HUES6 (cell line): Measurements from ENCODE around the gene IL9R.
"Not testable (repeated sequence)": the region's sequence is repeated elsewhere in the genome, so short reads cannot be mapped to it uniquely, and the experiment has no call there.

Source experiments
- H3K27ac ChIP-seq: 2 replicates; pipeline ENCODE4 v1.7.0; 2013; ENCODE audit warnings: low read depth, mild to moderate bottlenecking, low read length, inconsistent platforms
- H3K27me3 ChIP-seq: 2 replicates; pipeline ENCODE4 v1.6.1; 2013; ENCODE audit warnings: low read length; ENCODE audit not compliant: control insufficient read depth, insufficient read depth
- H3K36me3 ChIP-seq: 2 replicates; pipeline ENCODE4 v1.6.1; 2013; ENCODE audit warnings: low read length; ENCODE audit not compliant: control insufficient read depth, insufficient read depth
- H3K4me1 ChIP-seq: 2 replicates; pipeline ENCODE4 v1.6.1; 2013; ENCODE audit warnings: low read length; ENCODE audit not compliant: control insufficient read depth, insufficient read depth
- H3K4me3 ChIP-seq: 2 replicates; pipeline ENCODE4 v1.5.1; 2013; ENCODE audit warnings: low read depth, low read length
- H3K9ac ChIP-seq: one replicate; pipeline ENCODE4 v1.6.1; 2013; ENCODE audit warnings: mild to moderate bottlenecking, low read length
- H3K9me3 ChIP-seq: 2 replicates; pipeline ENCODE4 v1.6.1; 2013; ENCODE audit warnings: low read depth, low read length; ENCODE audit not compliant: control insufficient read depth, insufficient read depth

Gene IL9R

DNA sequence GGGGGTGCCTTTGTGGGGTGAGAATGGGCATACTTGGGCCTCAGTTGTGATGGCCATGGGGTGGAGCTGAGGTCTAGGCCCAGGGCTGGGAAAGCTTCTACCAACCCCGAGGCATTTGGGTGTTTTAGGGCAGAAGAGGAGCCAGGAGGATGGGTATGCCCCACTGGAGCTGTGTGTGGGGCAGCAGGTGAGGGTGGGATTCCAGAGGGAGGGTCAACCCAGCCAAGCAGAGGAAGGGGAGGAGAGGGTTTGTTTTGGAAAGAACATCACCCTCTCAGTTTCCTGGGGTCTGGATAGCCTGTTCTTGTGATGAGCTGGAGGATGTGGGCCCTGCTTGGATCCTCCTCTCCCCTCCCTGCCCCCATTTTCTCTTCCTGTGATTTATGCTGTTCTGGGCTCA, 620 bp downstream of the IL9R start:
- H3K4me3 ChIP-seq: no peak overlapping the region
- no peaks in the 10 kb centered on the region for H3K36me3 ChIP-seq
- no peak overlapping the region for H3K27ac ChIP-seq
- H3K27me3 ChIP-seq: no peaks in the 10 kb centered on the region
- H3K4me1 ChIP-seq: peaks cover 3% of the 10 kb centered on the region; the same call in 1 of the 2 replicates
- peaks cover 40% of the 10 kb centered on the region; the same call in 1 of the 2 replicates for H3K9me3 ChIP-seq
- no peak overlapping the region for H3K9ac ChIP-seq

DNA sequence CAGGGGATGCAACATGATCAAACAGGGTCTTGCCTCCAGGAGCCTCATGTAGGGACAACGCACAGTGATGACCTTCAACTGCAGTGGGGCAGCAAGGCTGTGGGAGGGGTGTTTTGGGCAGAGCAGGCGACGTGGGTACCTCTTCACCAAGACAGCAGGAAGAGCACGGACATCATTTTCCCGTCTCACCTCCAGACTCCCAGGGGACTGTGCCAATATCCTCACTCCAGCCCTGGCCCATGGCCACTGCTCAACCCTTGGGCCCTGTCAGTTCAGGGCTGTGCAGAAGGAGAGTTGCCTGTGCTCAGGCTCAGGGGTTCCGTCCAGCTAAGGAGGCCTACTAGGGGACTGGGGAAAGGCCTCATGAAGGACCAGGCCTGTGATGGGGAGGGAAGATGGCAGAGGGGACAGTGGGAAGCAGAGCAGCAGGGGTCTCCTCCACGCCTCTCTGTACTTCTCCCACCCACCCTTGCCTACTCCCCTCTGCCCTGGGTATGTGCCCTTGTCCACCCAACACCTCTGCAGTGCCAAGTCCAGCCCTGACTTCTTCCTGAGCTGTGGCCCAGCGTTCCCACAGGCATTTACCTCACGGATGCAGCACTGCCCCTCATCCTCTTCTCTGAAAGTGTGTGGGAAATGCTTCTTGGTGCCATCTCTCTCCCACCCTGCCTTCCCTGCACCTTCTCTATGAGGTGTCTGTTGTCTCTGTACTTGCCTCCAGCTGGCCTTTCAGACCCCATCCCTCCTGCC, 1.4 kb downstream of the IL9R start:
- no peaks in the 10 kb centered on the region for H3K36me3 ChIP-seq
- H3K4me1 ChIP-seq: peaks cover 3% of the 10 kb centered on the region; the same call in 1 of the 2 replicates
- H3K27me3 ChIP-seq: no peaks in the 10 kb centered on the region
- peaks cover 47% of the 10 kb centered on the region; the same call in 1 of the 2 replicates for H3K9me3 ChIP-seq
- H3K4me3 ChIP-seq: no peak overlapping the region
- no peak overlapping the region for H3K9ac ChIP-seq
- H3K27ac ChIP-seq: no peak overlapping the region

DNA sequence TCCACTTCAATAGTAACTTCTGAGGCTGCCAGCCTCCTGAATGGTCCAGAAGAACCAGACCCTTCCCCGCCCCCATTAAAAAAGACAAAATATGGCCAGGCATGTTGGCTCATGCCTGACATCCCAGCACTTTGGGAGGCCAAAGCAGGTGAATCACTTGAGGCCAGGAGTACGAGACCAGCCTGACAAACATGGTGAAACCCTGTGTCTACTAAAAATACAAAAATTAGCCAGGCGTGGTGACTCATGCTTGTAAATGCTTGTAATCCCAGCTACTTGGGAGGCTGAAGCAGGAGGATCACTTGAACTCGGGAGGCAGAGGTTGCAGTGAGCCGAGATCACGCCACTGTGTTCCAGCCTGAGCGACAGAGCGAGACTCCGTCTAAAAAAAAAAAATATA, 2.3 kb downstream of the IL9R start:
- H3K9ac ChIP-seq, H3K27me3 ChIP-seq, H3K4me3 ChIP-seq, H3K4me1 ChIP-seq, H3K27ac ChIP-seq, H3K36me3 ChIP-seq: not testable (repeated sequence)
- H3K9me3 ChIP-seq: peaks cover 56% of the 10 kb centered on the region; the same call in 1 of the 2 replicates

DNA sequence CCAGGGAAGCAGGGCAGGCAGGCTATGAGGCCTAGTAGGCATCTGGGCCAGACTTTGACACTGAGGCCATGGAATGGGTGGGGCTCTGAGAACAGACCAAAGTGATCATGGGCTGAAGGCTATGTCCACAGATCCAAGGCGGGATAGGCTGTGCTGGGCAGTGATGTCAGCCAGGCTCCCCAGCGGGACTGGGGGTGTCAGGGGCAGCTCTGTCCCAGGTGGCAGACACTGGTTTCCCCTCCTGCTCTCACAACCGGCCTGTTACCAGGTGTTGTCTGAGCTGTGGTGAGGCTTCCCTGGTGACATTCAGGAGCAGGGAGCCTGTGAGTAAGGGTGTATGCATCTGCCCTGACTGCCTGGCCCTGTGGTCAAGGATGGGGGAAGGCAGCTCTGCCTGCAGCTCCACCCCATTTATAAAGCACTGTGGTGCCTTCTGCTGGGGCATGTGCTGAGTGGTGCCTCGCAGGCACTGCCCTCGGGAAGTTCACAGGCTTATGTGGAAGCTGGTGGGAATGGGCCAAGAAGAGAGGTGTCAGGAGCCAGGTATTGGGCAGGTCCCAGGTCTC, 2.9 kb downstream of the IL9R start:
- peaks cover 3% of the 10 kb centered on the region; the same call in 1 of the 2 replicates for H3K4me1 ChIP-seq
- H3K9ac ChIP-seq: no peak overlapping the region
- no peaks in the 10 kb centered on the region for H3K27me3 ChIP-seq
- no peak overlapping the region for H3K27ac ChIP-seq
- H3K9me3 ChIP-seq: peaks cover 58% of the 10 kb centered on the region; the same call in 1 of the 2 replicates
- H3K36me3 ChIP-seq: no peaks in the 10 kb centered on the region
- H3K4me3 ChIP-seq: no peak overlapping the region

DNA sequence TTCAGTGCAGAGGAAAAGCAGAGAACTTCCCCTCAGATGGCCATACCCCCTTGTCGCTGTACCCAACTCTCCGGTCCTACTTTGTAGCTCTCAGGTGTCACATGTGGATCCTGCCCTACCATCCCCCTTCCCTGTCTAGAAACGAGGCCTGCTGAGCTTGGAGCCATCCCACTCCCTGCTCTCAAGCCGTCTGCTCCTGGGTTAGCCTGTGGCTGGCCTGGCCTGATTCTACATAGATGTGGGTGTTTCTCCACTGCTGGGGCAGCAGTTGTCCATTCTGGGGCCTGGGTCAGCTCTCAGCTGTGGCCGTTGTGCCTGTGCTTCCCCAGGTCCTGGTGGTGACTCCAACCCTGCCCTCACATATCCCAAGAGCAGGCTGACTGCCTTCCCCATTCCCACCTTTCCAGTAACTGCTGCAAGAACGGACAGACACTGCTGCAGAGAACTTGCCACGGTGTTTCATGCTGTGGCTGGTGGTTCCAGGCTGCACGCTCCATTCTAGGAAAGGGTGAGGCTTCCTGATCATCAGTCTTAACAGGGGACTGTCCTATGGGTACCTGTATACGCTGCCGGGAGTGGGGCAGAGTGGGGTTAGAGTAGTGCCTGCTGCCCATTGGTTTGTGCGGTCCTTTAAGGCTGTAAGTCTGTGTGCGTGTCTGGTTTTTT, 3.6 kb downstream of the IL9R start:
- Histone ChIP-seq H3K4me1 (peaks cover 3% of the 10 kb centered on the region; the same call in 1 of the 2 replicates), H3K27ac (no peak overlapping the region), H3K9me3 (peaks cover 57% of the 10 kb centered on the region; the same call in 1 of the 2 replicates), H3K9ac (no peak overlapping the region), H3K27me3 (no peaks in the 10 kb centered on the region), H3K4me3 (no peak overlapping the region), H3K36me3 (no peaks in the 10 kb centered on the region)

DNA sequence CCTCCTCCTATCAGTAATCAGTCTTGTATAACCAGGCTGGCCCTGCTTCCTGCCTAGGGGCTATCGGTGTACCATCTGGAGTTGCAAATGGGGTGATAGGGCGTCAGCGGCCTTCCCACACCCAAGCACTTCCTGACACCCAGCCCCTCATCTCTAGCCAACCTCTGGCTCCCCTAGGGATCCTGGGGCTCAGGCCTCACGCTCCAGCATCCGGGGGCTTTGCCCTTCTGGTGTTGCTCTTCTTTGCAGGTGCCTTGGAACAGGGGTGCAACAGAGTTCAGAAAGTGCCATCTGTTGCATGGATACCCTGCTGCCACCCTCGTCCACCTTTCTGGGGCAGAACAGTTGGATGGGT, 4.1 kb downstream of the IL9R start:
- H3K9me3 ChIP-seq: peaks cover 56% of the 10 kb centered on the region; the same call in 1 of the 2 replicates
- H3K4me3 ChIP-seq: no peak overlapping the region
- no peaks in the 10 kb centered on the region for H3K27me3 ChIP-seq
- no peak overlapping the region for H3K9ac ChIP-seq
- no peak overlapping the region for H3K27ac ChIP-seq
- H3K36me3 ChIP-seq: no peaks in the 10 kb centered on the region
- peaks cover 3% of the 10 kb centered on the region; the same call in 1 of the 2 replicates for H3K4me1 ChIP-seq

DNA sequence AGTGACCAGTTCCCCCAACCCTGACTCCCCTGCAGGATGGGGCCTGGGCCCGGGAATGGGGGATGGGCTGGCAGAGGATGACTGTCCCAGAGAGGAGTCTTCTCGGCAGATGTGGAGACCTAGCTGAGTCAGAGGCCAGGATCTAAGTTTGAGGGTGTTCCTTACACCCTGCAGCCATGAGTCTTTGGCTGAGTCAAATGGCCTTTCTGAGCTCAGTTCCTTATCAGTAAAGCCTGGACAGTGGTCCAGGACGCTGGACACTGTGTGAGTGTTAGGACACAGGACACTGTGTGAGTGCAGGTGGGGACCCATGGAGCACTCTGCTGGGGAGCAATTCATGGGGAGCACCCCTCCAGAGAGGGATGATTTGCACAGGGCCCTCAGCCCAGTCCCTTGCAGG, 5.0 kb downstream of the IL9R start:
- Histone ChIP-seq H3K27ac (no peak overlapping the region), H3K4me3 (no peak overlapping the region), H3K27me3 (no peaks in the 10 kb centered on the region), H3K4me1 (peaks cover 3% of the 10 kb centered on the region; the same call in 1 of the 2 replicates), H3K36me3 (no peaks in the 10 kb centered on the region), H3K9me3 (peaks cover 51% of the 10 kb centered on the region; the same call in 1 of the 2 replicates), H3K9ac (no peak overlapping the region)

DNA sequence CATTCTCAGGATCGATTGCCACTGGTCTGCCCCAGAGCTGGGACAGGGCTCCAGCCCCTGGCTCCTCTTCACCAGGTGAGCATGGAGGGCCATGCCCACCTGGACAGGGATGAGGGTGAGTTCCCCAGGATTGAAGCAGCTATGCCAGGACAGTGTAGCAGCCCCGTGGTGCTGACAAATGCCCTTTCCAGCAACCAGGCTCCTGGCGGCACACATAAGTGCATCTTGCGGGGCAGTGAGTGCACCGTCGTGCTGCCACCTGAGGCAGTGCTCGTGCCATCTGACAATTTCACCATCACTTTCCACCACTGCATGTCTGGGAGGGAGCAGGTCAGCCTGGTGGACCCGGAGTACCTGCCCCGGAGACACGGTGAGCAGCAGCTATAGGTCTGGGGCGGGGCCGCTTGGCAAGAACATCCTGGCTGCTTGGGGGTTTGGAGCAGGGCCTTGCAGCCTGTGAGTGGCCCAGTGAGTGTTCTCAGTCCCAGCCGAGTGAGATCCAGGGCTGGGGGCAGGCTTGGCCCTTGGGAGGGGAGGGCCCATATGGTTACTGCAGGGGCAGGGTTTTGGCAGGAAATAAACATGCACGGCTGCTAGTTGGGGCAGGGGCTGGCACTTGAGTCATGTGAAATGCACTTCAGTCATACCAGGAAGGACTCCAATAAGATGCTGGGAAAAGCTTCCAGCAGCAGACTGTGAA, 6.1 kb downstream of the IL9R start:
- Histone ChIP-seq H3K9me3 (peaks cover 48% of the 10 kb centered on the region; the same call in 1 of the 2 replicates), H3K9ac (no peak overlapping the region), H3K4me1 (peaks cover 3% of the 10 kb centered on the region; the same call in 1 of the 2 replicates), H3K36me3 (no peaks in the 10 kb centered on the region), H3K27ac (no peak overlapping the region), H3K4me3 (no peak overlapping the region), H3K27me3 (no peaks in the 10 kb centered on the region)

DNA sequence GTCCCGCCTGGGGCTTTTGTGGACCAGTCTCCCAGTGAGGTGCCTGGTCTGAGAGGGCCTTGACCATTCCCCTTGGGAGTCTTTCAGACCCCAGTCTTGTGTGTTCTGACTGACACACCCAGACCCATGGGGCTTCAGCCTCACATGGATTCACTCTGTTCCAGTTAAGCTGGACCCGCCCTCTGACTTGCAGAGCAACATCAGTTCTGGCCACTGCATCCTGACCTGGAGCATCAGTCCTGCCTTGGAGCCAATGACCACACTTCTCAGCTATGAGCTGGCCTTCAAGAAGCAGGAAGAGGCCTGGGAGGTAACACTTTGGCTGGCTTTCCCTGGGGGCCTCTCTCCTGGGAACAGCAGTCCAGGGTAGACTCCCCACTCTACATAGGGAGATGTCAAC, 6.8 kb downstream of the IL9R start:
- H3K9ac ChIP-seq: no peak overlapping the region
- no peaks in the 10 kb centered on the region for H3K36me3 ChIP-seq
- H3K4me1 ChIP-seq: peaks cover 3% of the 10 kb centered on the region; the same call in 1 of the 2 replicates
- H3K9me3 ChIP-seq: peaks cover 45% of the 10 kb centered on the region; the same call in 1 of the 2 replicates
- no peak overlapping the region for H3K27ac ChIP-seq
- no peaks in the 10 kb centered on the region for H3K27me3 ChIP-seq
- H3K4me3 ChIP-seq: no peak overlapping the region

DNA sequence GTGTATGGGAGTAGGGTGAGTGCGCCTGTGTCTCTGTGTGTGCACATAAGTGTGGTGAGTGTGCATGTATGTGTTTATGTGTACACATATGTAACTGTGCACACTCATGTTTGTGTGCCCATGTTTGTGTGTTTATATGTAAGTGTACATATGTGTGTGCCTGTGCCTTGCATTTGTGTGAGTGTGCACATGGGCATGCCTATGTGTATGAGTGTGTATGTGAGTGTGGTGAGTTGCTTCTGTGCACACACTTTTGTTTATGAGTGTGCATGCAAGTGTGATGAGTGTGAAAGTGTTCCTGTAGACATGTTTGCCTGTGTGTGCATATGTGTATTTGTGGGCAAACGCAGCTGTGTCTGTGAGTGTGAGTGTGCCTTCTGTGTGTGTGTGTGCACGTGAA, 7.2 kb downstream of the IL9R start:
- peaks cover 42% of the 10 kb centered on the region; the same call in 1 of the 2 replicates for H3K9me3 ChIP-seq
- H3K4me3 ChIP-seq: no peak overlapping the region
- no peak overlapping the region for H3K9ac ChIP-seq
- H3K4me1 ChIP-seq: peaks cover 3% of the 10 kb centered on the region; the same call in 1 of the 2 replicates
- no peaks in the 10 kb centered on the region for H3K36me3 ChIP-seq
- H3K27ac ChIP-seq: no peak overlapping the region
- H3K27me3 ChIP-seq: no peaks in the 10 kb centered on the region
